GM13977 (cell line): ENCODE data around the gene KHDRBS1.

Experiments used
- DNase-seq: peaks from one replicate; pipeline ENCODE4 v3.0.0; 2012; ENCODE audit warnings: low spot score
- in situ Hi-C: fragments of 300-500 bp; cut with MboI; formaldehyde crosslinking; loops from one replicate; pipeline ENCODE4 v1.12.0; 2022; ENCODE audit warnings: low sequenced_read_pairs, low pct_unique_long_range_greater_than_20kb, mixed read lengths, inconsistent platforms; ENCODE audit not compliant: unreplicated experiment
- TF ChIP-seq, protein P1 (sequence below): IDR thresholded peaks from 2 replicates; pipeline ENCODE4 v1.5.1; 2012; ENCODE audit warnings: mild to moderate bottlenecking, control low read depth; ENCODE audit not compliant: insufficient read depth; ENCODE audit errors: extremely low read depth, missing control alignments

Gene KHDRBS1

DNA sequence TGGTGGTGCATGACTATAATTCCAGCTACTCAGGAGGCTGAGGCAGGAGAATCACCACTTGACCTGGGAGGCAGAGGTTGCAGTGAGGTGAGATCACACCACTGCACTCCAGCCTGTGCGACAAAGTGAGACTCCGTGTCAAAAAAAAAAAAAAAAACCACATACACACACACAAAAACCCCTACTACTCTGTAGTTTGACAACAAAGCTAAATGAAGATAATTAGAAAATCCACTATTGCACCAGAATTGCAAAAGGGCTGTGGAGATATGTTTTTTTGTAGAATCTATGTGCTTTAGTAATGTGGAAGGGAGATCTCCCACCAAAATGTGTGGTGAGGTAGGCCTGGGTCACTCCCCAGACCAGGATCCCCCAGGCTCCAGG is 32.2 kb upstream of the KHDRBS1 start:
- no peak for DNase-seq
- in situ Hi-C loops, result no loop called here
- TF ChIP-seq, protein P1, sequence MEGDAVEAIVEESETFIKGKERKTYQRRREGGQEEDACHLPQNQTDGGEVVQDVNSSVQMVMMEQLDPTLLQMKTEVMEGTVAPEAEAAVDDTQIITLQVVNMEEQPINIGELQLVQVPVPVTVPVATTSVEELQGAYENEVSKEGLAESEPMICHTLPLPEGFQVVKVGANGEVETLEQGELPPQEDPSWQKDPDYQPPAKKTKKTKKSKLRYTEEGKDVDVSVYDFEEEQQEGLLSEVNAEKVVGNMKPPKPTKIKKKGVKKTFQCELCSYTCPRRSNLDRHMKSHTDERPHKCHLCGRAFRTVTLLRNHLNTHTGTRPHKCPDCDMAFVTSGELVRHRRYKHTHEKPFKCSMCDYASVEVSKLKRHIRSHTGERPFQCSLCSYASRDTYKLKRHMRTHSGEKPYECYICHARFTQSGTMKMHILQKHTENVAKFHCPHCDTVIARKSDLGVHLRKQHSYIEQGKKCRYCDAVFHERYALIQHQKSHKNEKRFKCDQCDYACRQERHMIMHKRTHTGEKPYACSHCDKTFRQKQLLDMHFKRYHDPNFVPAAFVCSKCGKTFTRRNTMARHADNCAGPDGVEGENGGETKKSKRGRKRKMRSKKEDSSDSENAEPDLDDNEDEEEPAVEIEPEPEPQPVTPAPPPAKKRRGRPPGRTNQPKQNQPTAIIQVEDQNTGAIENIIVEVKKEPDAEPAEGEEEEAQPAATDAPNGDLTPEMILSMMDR, result no peak

GRCh38 chr1:31981972-31982371 is 31.7 kb upstream of the KHDRBS1 start:
- DNase-seq, result no peak
- in situ Hi-C loops, result no loop called here
- TF ChIP-seq, protein P1, result no peak

DNA sequence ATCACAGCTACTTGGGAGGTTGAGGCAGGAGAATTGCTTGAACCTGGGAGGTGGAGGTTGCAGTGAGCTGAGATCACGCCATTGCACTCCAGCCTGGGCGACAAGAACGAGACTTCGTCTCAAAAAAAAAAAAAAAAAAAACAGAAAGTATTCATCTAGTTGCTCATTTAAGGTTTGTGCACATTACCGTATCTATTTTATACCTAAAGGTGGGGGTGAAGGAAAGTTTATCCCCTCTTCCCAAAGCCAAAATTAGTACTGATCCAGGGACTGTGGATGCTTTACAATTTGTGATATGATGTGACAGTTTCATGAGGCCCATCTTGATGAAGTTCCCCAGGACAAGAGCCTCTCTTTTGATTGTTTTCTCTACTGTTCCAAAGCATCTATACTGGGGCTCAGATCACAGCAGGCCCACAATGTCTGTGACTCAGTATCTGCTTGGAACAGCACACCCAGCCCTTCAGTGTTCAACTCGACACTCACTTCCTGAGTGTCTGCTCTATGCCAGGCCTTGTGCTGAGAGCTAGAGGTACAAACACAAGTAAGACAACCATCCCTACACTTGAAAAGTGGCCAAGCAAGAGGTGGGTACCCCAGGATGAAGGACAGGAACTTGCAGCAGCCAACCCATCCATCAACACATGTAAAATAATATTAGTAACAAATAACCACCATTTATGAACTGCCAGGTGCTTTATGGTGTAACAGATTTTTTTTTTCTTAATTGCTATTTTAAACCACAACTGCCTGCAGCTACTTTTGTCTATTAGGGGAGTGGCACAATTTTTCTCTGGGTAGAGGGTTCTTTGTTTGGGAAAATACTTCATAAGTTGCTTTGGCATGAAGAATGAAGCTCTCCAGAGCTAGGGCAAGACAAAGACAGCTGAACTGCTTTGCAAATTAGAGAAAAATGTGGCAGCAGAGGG is 29.0 kb upstream of the KHDRBS1 start:
- no peak for DNase-seq
- in situ Hi-C loops, result no loop called here
- TF ChIP-seq, protein P1, result no peak

GRCh38 chr1:31985430-31985829 is 28.2 kb upstream of the KHDRBS1 start:
- in situ Hi-C loops, result no loop called here
- DNase-seq, result peak; percentile 52
- TF ChIP-seq, protein P1, result no peak

DNA sequence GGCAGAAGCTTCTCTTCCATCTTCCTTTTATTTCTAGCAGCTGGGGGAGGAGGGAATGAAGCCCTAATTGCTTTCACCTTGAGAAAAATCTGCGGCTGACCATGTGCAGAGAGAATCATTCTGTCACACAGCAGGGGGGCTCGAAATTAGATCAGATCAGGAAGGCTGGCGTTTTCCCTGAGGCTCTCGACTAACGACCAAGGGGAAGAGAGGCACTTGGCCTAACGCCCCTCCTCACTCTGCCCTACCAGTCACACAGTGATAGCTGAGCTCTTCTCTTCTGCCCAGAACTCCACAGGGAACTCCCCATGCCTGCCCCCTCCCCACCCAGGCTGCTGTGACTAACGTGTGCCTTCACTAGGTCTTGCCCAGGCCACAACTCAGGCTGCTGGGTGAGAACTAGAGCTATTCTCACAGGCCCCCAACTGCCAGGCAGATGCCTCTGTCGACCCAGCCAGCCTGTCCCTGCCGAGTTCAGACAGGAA is 26.5 kb upstream of the KHDRBS1 start:
- TF ChIP-seq, protein P1, result no peak
- no peak for DNase-seq
- in situ Hi-C loops, result no loop called here

DNA sequence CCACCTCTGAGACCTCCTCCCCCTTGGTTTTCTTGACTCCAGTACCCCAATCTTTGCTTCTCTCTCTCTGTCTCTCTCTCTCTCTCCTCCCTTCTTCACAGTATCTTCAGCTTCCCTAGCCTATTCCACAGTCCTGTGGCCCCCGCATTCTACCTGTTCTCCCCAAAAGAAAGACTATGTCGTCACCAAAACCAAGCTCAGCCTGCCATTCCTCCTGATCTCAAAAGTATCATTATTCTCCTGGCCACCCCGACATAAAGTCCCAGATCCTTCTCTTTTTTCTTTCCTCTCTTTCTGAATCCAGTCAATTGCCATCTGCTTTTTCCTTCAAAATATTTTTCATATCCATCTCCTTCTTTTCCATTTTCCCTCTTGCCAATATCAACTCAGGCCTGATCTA is 23.7 kb upstream of the KHDRBS1 start:
- TF ChIP-seq, protein P1, result no peak
- in situ Hi-C loops, result no loop called here

More for the DNA sequence above, 23.7 kb upstream of the KHDRBS1 start:
- DNase-seq, result no peak
